HFFc6 (cell line): Measurements from ENCODE around the gene PIGA. TPM values are rescaled to one million over a fixed set of nuclear protein-coding genes. Genes with fewer than 3 reads are reported as not detected.

Experiments
- DNase-seq: peaks from one replicate; pipeline ENCODE4 v3.0.0-alpha.2; 2018
- H3K27ac Mint-ChIP-seq: 2 replicates; pipeline ENCODE4 v1.8.0; 2020; ENCODE audit warnings: mild to moderate bottlenecking, mixed read lengths
- H3K27me3 Mint-ChIP-seq: 2 replicates; pipeline ENCODE4 v1.8.0; 2021; ENCODE audit warnings: mild to moderate bottlenecking, moderate library complexity, mixed read lengths; ENCODE audit not compliant: insufficient read depth
- H3K36me3 Mint-ChIP-seq: 2 replicates; pipeline ENCODE4 v1.8.0; 2021; ENCODE audit warnings: low read depth, mixed read lengths
- H3K4me1 Mint-ChIP-seq: 2 replicates; pipeline ENCODE4 v1.8.0; 2020; ENCODE audit warnings: low read depth, mixed read lengths
- H3K4me3 Mint-ChIP-seq: 2 replicates; pipeline ENCODE4 v1.8.0; 2020; ENCODE audit warnings: mild to moderate bottlenecking, moderate library complexity, mixed read lengths
- H3K9me3 Mint-ChIP-seq: 2 replicates; pipeline ENCODE4 v1.8.0; 2020; ENCODE audit warnings: mild to moderate bottlenecking, mixed read lengths
- total RNA-seq, 6 experiments: library from RNA; stranded (reverse); fragmentation: NEBNext Ultra II Directional; extraction: Animal tissue kit (Norgen Biotek cat#: 25700); gene quantifications; 2 replicates in 1 of 6; 3 replicates in 5 of 6; pipeline ENCODE4 v1.2.3, GENCODE V29; 2021
- TF ChIP-seq, protein P1 (sequence below): fragments of 200-600 bp; sonication (generic); IDR thresholded peaks from 2 replicates; pipeline ENCODE4 v1.5.0; 2021; ENCODE audit warnings: antibody characterized with exemption, mild to moderate bottlenecking

PIGA gene
- total RNA-seq, 6 experiments from 2014 or later: 4.8 to 6.8 (median 6.0) TPM

GRCh38 chrX:15301924-15302323, 33.4 kb downstream of the PIGA start:
- H3K27me3 Mint-ChIP-seq: no peaks in the 10 kb centered on the region
- no peaks in the 10 kb centered on the region for H3K9me3 Mint-ChIP-seq
- H3K4me1 Mint-ChIP-seq: no peaks in the 10 kb centered on the region
- no peak overlapping the region for H3K27ac Mint-ChIP-seq
- no peak for DNase-seq
- no peaks in the 10 kb centered on the region for H3K36me3 Mint-ChIP-seq
- TF ChIP-seq, protein P1, sequence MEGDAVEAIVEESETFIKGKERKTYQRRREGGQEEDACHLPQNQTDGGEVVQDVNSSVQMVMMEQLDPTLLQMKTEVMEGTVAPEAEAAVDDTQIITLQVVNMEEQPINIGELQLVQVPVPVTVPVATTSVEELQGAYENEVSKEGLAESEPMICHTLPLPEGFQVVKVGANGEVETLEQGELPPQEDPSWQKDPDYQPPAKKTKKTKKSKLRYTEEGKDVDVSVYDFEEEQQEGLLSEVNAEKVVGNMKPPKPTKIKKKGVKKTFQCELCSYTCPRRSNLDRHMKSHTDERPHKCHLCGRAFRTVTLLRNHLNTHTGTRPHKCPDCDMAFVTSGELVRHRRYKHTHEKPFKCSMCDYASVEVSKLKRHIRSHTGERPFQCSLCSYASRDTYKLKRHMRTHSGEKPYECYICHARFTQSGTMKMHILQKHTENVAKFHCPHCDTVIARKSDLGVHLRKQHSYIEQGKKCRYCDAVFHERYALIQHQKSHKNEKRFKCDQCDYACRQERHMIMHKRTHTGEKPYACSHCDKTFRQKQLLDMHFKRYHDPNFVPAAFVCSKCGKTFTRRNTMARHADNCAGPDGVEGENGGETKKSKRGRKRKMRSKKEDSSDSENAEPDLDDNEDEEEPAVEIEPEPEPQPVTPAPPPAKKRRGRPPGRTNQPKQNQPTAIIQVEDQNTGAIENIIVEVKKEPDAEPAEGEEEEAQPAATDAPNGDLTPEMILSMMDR: no peak
- no peak overlapping the region for H3K4me3 Mint-ChIP-seq

DNA sequence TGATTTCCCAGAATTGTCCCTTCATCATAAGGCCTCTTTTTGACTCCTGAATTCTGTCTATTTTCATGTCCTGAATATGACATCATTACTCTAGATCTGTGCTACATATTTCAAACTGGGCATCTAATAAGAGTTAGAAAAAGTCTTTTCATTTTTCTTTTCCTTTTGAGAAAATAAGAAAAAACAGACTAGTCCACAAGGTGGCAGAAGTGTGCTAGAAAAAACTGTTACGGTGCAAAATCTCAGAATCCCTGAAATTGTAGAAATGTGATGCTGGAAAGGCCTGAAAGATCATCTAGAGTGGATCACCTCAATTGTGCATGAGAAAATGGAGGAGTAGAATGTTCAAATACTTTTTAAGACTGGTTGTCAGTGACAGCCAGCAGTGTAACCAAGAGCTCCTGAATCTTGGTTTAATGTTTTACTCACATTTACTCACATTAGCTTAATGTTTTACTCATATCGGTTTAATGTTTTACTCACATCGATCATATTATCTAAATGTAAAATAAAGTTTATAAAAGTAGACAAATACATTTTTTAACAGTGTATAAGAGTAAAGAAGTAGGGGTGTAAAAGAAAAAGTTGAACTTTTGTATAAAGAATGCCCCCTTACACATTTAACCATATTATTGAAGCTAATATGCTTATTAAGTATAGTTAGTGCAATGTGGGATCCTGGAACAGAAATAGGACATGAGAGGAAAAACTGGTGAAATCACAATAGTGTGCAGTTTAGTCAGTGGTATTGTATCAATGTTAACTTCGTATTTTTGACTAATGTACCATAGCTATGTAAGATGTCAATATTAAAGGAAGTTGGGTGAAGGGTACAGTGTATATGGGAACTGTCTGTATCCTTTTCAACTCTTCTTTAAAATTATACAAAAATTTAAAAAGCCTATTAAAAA, 35.1 kb downstream of the PIGA start:
- TF ChIP-seq, protein P1: peak; percentile 73
- Mint-ChIP-seq H3K9me3 (no peaks in the 10 kb centered on the region), H3K4me1 (no peaks in the 10 kb centered on the region), H3K27ac (no peak overlapping the region), H3K27me3 (no peaks in the 10 kb centered on the region; the same call in 1 of the 2 replicates), H3K36me3 (no peaks in the 10 kb centered on the region), H3K4me3 (no peak overlapping the region)
- DNase-seq: peak; percentile 2

DNA sequence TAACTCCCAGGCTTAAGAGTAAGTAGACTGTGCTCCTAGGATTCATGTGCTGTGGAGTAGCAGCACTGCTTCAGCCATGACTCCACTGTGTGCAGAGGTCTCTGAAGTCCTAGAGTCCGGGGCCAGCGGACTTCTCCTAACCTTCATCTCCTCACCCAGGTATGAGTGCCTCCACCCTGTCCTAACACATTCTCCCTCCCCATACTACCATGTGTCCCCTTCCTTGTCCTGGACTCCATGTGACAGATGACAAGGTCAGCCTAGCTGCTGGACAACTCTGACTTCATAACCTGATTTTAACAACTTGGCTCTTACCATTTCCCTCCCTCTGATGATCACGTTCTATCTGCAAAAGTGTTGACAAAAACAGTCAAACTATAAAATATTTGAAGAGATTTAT, 36.5 kb downstream of the PIGA start:
- Mint-ChIP-seq H3K9me3 (no peaks in the 10 kb centered on the region), H3K27ac (no peak overlapping the region), H3K4me1 (no peaks in the 10 kb centered on the region), H3K27me3 (peaks cover 2% of the 10 kb centered on the region), H3K4me3 (no peak overlapping the region), H3K36me3 (no peaks in the 10 kb centered on the region)
- DNase-seq: no peak
- TF ChIP-seq, protein P1: no peak

DNA sequence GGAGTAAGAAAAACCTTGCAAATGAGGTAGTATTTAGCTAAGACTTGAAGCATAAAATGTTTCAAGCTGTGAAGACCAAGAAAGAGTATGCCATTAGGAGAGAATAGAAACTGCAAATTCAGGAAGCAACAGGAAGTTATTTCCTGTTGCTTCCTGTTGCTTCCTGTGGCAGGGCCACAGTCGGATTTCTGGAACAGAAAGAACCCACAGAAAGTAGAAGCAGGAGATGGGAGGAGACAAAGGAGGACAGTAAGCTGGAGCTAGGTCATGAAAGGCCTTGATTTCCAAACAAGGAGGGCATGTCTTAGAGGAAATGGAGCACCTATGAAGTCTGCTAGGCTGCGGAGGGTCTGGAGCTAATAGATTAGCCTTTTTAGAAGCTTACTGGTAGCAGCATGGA, 37.1 kb downstream of the PIGA start:
- Mint-ChIP-seq H3K36me3 (no peaks in the 10 kb centered on the region), H3K27ac (peak overlapping the region; percentile 6; the same call in 1 of the 2 replicates), H3K4me1 (peaks cover 5% of the 10 kb centered on the region), H3K9me3 (no peaks in the 10 kb centered on the region), H3K4me3 (no peak overlapping the region), H3K27me3 (peaks cover 2% of the 10 kb centered on the region)
- DNase-seq: no peak
- TF ChIP-seq, protein P1: no peak

- H3K9me3 Mint-ChIP-seq: no peaks in the 10 kb centered on the region
- no peaks in the 10 kb centered on the region for H3K36me3 Mint-ChIP-seq
- no peak for DNase-seq
- H3K4me1 Mint-ChIP-seq: peaks cover 18% of the 10 kb centered on the region
- H3K27me3 Mint-ChIP-seq: peaks cover 2% of the 10 kb centered on the region
- TF ChIP-seq, protein P1: no peak
- H3K4me3 Mint-ChIP-seq: no peak overlapping the region
- H3K27ac Mint-ChIP-seq: no peak overlapping the region
Measured at GRCh38 chrX:15293451-15293850, 41.9 kb downstream of the PIGA start.
